Coronary artery (tissue), 2 donors: Measurements from ENCODE around the gene NHSL2.
"Not testable (repeated sequence)": the region's sequence is repeated elsewhere in the genome, so short reads cannot be mapped to it uniquely, and the experiment has no call there.

Source experiments
- DNase-seq: peaks from one replicate; pipeline ENCODE4 v3.0.0-alpha.2; 2017; ENCODE audit warnings: low spot score
- H3K27ac ChIP-seq, 2 donors: fragments of 200-600 bp; sonication (generic); one replicate each; pipeline ENCODE4 v1.5.1; 2016 to 2019
- H3K4me3 ChIP-seq: fragments of 200-600 bp; sonication (generic); 2 replicates; pipeline ENCODE4 v1.5.1; 2016; ENCODE audit warnings: mild to moderate bottlenecking, moderate library complexity
- TF ChIP-seq, protein P1 (sequence below): fragments of 200-600 bp; sonication (generic); IDR thresholded peaks from one replicate; pipeline ENCODE4 v1.5.1; 2019; ENCODE audit warnings: antibody characterized with exemption

Gene NHSL2

DNA sequence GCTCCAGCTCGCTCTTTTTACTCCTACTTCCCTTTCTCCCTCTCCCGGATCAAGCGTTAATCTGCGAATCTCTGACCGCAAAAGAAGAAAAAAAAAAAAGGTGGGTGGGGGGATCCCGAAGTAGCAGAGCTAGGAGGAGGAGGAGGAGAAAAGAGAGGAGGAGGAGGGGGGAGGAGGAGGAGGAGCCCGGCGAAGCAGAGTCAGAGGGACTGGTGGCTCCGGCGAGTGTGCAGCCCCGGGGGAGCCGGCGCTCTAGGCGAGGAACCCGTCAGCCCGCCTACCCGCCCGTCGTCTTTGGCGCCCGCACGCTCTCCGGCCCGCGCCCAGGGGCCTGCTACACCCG lies at the start of gene NHSL2:
NHSL2 (plus strand) TSS at position 203 of the 343 bp plus-strand sequence.
- no peak for DNase-seq
- peak within 1 kb of the TSS; percentile 61 for H3K4me3 ChIP-seq
- H3K27ac ChIP-seq: peak within 1 kb of the TSS in 1 of 2 donors; percentile 52
- TF ChIP-seq, protein P1, sequence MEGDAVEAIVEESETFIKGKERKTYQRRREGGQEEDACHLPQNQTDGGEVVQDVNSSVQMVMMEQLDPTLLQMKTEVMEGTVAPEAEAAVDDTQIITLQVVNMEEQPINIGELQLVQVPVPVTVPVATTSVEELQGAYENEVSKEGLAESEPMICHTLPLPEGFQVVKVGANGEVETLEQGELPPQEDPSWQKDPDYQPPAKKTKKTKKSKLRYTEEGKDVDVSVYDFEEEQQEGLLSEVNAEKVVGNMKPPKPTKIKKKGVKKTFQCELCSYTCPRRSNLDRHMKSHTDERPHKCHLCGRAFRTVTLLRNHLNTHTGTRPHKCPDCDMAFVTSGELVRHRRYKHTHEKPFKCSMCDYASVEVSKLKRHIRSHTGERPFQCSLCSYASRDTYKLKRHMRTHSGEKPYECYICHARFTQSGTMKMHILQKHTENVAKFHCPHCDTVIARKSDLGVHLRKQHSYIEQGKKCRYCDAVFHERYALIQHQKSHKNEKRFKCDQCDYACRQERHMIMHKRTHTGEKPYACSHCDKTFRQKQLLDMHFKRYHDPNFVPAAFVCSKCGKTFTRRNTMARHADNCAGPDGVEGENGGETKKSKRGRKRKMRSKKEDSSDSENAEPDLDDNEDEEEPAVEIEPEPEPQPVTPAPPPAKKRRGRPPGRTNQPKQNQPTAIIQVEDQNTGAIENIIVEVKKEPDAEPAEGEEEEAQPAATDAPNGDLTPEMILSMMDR: no peak

DNA sequence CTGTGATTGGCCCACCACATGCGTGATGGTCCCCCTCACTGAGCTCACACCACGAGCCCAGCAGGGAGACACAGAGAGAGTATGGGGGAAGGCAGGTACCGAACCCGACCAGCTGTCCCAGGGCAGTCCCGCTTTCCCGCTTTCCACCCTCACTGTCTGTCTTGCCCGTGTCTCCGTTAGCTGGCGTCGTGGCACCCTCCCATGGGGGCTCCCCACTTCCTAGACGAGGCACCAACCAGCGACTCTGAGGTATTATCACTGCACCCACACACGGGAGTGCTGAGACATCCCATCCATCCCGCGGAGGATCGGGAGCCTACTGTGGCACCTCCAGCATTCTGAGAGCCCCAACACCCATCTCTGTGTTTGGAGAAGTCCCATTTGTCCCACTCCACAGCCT lies 43.0 kb upstream of the NHSL2 start:
- DNase-seq: no peak
- Histone ChIP-seq H3K4me3 (no peak overlapping the region), H3K27ac (no peak overlapping the region)
- TF ChIP-seq, protein P1: no peak

DNA sequence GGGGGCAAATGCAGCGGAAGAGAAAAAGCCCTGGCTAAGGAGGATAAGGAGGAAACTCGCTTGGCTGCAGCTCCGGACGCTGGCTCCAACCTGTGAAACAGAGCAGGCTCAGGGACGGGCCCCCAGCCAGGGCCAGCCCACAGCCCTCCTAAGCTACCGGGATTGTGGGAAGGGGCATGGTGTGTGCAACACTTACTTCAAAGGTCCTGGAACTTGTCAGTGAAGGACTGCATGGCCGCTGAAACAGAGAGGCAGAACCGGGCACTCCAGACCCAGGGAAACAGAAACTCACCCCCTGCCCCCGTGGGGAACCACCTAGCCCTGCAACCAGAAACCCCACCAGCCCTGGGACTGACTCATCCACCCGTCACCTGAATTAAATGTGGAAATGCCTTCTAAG lies 41.1 kb upstream of the NHSL2 start:
- DNase-seq, H3K27ac ChIP-seq, H3K4me3 ChIP-seq: not testable (repeated sequence)

DNA sequence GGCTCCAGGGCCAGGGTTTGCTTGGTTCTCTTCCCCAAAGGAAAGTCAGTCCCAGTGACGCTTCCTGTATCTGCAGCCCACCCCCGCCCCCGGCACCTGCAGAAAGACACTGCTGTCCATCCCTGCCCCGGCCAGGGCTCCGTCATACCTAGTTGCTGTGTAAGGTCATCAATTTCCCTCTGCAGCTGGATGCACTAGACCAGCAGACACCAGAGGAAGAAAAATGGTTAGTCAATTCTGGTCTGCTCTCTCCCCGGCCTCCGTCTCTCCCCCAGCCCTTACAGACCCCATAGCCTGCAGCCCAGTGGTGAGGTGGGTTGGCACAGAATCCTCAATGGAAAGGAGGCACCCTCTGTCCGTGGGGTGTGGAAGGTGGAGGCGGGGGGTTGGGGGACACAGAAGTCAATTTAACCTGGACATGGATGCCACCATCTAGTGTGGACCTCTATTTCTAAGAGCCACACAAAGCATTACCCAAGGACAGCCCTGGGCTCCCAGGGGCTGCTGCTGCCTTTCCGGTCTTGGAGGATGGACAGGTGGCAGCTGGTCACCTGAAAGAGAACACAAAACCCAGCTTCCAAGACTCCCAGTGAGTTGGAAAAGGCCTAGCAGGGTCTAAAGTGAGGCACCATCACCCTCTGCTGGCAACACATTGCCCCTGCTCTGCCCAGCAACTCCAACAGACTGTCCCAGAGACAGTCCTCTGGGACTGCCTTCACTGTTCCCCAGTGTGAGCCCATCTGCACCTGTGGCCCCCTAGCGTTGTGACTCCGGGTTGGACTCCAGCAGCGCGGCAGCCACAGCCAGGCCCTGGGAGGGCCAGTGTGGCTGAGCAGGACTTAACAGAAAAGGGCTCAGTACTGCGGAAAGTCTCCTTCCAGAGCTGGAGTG lies 40.2 kb upstream of the NHSL2 start:
- no peak overlapping the region for H3K27ac ChIP-seq
- TF ChIP-seq, protein P1: no peak
- DNase-seq: no peak
- H3K4me3 ChIP-seq: no peak overlapping the region

DNA sequence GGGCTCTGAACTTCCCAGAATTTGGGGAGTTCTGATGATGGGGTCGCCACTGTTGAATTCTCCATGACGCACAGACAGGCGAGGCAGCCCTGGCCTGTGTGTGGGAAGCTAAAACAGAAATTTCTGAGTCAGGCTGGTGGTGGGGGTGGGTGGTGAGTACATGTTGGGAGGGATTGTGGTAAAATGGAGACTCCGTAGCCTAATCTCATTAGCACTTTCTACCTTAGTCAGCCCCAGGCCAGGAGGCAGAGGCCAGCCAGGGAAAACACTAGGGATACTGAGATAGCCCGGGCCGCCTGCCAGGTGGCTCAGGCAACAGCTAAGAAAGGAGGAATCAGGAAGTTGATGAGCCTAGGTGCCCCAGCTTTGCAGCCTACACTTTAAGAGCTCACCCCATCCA lies 39.3 kb upstream of the NHSL2 start:
- H3K27ac ChIP-seq: no peak overlapping the region
- no peak overlapping the region for H3K4me3 ChIP-seq
- DNase-seq: no peak
- TF ChIP-seq, protein P1: no peak

DNA sequence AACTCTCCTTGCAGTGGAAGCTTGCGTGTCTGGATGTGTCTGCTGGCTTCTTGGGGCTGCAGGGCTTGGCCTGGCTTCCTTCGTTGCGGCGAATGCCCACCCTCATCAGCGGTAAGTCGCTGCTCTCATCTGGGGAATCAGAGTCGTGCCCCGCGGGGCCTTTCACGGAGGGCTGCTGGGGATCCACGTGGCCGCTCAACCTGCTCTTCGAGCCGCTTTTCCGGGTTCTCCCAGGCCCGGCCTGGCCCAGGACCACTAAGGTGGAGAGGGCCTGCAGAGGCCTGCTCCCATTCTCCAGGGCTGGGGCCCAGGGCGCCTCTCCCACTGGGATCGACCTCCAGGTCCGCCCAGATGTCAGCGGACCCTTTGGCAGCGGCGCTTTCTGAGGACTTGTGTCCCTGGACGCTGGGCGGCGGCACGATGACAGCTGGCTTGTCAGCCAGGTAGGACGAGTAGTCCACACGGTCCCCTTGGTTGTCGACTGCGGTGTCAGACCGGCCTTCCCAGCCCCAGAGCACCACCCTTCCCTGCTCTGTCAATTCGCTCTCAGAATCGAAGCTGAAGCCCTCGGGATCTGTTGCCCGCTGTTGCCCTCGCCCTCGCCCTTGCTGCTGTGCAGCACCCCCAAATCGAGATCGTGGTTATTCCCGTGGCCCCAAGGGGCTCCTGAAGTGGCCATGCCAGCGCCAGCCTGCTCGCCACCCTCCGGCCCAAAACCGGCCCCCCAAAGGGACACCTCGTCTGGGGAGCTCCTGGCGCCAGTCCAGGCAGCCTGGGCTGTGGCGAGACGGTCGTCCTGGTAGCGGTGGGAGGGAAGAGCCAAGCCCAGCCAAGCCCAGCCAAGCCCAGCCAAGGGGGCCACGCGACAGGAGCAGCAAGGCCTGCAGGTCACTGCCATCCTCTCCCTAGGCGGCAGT lies 37.8 kb upstream of the NHSL2 start:
- TF ChIP-seq, protein P1: no peak

DNA sequence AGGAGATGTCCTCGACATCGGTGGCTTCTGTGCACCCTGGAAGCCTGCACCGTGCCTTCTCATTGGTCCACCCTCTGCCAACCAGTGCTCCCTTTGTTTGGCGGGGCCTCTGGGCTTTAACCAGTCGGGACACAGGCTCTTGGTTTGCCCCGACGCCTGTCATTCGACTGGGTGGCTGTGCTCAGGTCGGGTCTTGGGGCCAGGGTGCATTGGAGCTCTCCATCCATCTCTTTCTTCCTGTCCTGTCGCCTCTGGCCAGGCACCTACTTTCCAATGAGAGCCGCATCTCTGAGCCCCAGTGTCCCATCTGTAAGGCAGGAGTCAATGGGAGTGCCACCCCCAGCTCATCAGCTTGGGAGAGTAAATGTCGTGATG lies 37.2 kb upstream of the NHSL2 start:
- TF ChIP-seq, protein P1: no peak
- no peak overlapping the region for H3K4me3 ChIP-seq
- H3K27ac ChIP-seq: no peak overlapping the region
- DNase-seq: no peak

More for the DNA sequence above, 37.8 kb upstream of the NHSL2 start:
- DNase-seq: no peak
- H3K27ac ChIP-seq: no peak overlapping the region
- H3K4me3 ChIP-seq: no peak overlapping the region

DNA sequence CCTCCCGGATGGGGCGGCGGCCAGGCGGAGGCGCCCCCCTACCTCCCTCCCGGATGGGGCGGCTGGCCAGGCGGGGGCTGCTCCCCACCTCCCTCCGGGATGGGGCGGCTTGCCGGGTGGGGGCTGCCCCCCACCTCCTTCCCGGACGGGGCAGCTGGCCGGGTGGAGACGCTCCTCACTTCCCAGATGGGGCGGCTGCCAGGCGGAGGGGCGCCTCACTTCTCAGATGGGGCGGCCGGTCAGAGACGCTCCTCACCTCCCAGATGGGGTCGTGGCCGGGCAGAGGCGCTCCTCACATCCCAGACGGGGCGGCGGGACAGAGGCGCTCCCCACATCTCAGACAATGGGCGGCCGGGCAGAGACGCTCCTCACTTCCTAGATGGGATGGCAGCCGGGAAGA lies 33.8 kb upstream of the NHSL2 start:
- not testable (repeated sequence) for H3K4me3 ChIP-seq, DNase-seq, H3K27ac ChIP-seq
